Heart left ventricle (tissue), 16 donors: ENCODE results near the gene DDX31. TPM values are rescaled to one million over a fixed set of nuclear protein-coding genes. Genes with fewer than 3 reads are reported as not detected.

Experiments
- ATAC-seq, 4 donors: fragments of 200-7000 bp; cut with Tn5 transposase; one replicate each; pipeline ENCODE4 v1.9.1; 2020 to 2022; ENCODE audit warnings: moderate library complexity in 4 of 4, mild to moderate bottlenecking in 3 of 4, moderate number of reproducible peaks in 1 of 4
- DNase-seq, 5 donors: peaks; one replicate each; pipeline ENCODE4 v3.0.0-alpha.2; 2020
- H3K27ac ChIP-seq, 12 donors: fragments of 200-600 bp; sonication (generic) in 4 of 12; one replicate each; pipeline versions ENCODE4 v1.5.0 to v1.8.0; 2016 to 2022; ENCODE audit warnings: mild to moderate bottlenecking in 2 of 12
- H3K27me3 ChIP-seq, 9 donors: fragments of 200-600 bp; sonication (generic) in 2 of 9; one replicate each; pipeline versions ENCODE4 v1.5.1 to v1.8.0; 2016 to 2022; ENCODE audit warnings: mild to moderate bottlenecking in 3 of 9
- H3K36me3 ChIP-seq, 9 donors: fragments of 200-600 bp; sonication (generic) in 2 of 9; one replicate each; pipeline versions ENCODE4 v1.5.0 to v1.8.0; 2018 to 2022; ENCODE audit warnings: mild to moderate bottlenecking in 2 of 9
- H3K4me1 ChIP-seq, 12 donors: fragments of 200-600 bp; sonication (generic) in 4 of 12; one replicate each; pipeline versions ENCODE4 v1.5.0 to v1.8.0; 2016 to 2022; ENCODE audit warnings: mild to moderate bottlenecking in 3 of 12
- H3K4me3 ChIP-seq, 12 donors: fragments of 200-600 bp; sonication (generic) in 4 of 12; one replicate each; pipeline versions ENCODE4 v1.5.0 to v1.8.0; 2017 to 2022; ENCODE audit warnings: mild to moderate bottlenecking in 9 of 12, moderate library complexity in 4 of 12
- H3K9me3 ChIP-seq, 12 donors: fragments of 200-600 bp; sonication (generic) in 4 of 12; one replicate each; pipeline versions ENCODE4 v1.5.0 to v1.8.0; 2016 to 2022; ENCODE audit warnings: mild to moderate bottlenecking in 1 of 12
- POLR2A ChIP-seq, 2 donors: fragments of 450-650 bp; IDR thresholded peaks; one replicate each; pipeline ENCODE4 v1.6.1; 2017; ENCODE audit warnings: antibody characterized with exemption in 2 of 2, mild to moderate bottlenecking in 2 of 2, moderate library complexity in 2 of 2
- WGBS, 4 donors: extraction: QIAGEN DNeasy Blood & Tissue Kit in 2 of 4; methylation state at CpG; one replicate each; pipeline versions ENCODE4 v1.1.5 to v1.1.7; 2013 to 2018; 5-methylcytosine and 5-hydroxymethylcytosine counted together
- intact Hi-C, 10 donors: fragments of 100-400 bp; cut with DNase I; formaldehyde crosslinking; loops; one replicate each; pipeline versions ENCODE4 v1.11.1 to v1.14.2; 2022
- polyA plus RNA-seq, 2 donors: library from polyadenylated mRNA; stranded (reverse); fragments of 200-250 nt; gene quantifications; one replicate each; pipeline ENCODE4 v1.2.3, GENCODE V29; 2013
- total RNA-seq, 9 donors: library from RNA; depleted of rRNA in 2 of 9; stranded (reverse); fragments of >200 nt in 2 of 9; fragmentation: NEBNext Ultra II Directional in 3 of 9; extraction: Animal tissue kit (Norgen Biotek cat#: 25700) in 3 of 9; gene quantifications; one replicate each; pipeline versions ENCODE4 v1.1.0 to v1.2.4, GENCODE V29; 2016 to 2023
- TF ChIP-seq, protein P1 (sequence below), 12 donors: fragments of 200-600 bp; sonication (generic) in 4 of 12; IDR thresholded peaks; one replicate each; pipeline versions ENCODE4 v1.5.0 to v1.8.0; 2018 to 2022; ENCODE audit warnings: antibody characterized with exemption in 12 of 12, mild to moderate bottlenecking in 5 of 12
- donor health status: ischemic (EF 13 %, LVEDD 7.1; RV severe dilation, severe dysfunction).
- donor health status: healthy with polysubstance abuse.
- donor health status: DM: no; HTN: yes; CAD: no.
- donor health status: DM: no; HTN: no; CAD: no.
- donor health status: ischemic (EF 25% LVEDD 6.9; RV normal size, moderate dysfunction).
- donor health status: ischemic (EF 25% LVEDD 5.7; RV mildly dilated, moderate dysfunction).
- donor health status: healthy.
- donor health status: DM: yes; HTN: yes; CAD: no.
- donor health status: ischemic (EF 35%, LVEDD 5.7; RV mildly dilated, moderate dysfunction).
- donor health status: nonischemic (EF 11% LVEDD 7.7; RV severe dilation, severe dysfunction).
- donor health status: DM: yes; HTN: yes; CAD: no.
- donor health status: PGD.
- donor health status: ischemic (EF 29% LVEDD 5.4; RV normal size, mild dysfunction).
- donor health status: nonischemic (EF 23%, LVEDD 6.1; RV moderate dilation, normal function).

DDX31 gene
- total and polyA plus RNA-seq, 11 donors = 2.4 to 7.0 (median 5.1) TPM

DNA sequence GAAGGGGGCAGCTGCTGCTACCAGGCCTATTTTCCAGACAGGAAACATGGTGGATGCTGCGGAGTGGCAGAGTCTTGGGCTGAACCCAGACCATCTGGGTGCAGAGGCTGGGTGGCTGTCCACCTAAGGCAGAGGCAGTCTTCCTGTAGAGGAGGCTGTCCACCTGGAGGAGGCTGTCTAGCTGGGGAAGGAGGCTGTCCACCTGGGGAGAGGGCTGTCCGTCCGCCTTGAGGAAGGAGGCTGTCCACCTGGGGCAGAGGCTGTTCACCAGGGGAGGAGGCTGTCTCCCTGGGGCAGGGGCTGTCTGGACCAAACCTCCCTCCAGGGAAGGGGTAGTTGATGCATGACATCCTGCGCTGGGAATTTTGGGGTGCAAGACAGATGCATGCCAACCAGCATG, 126.5 kb downstream of the DDX31 start:
- H3K4me3 ChIP-seq = no peak overlapping the region
- H3K36me3 ChIP-seq = no peaks in the 10 kb centered on the region
- peaks cover 0 to 9% (median 0%) of the 10 kb centered on the region in 12 donors for H3K4me1 ChIP-seq
- peaks cover 0 to 11% (median 0%) of the 10 kb centered on the region in 9 donors for H3K27me3 ChIP-seq
- ATAC-seq = no peak
- no peaks in the 10 kb centered on the region for H3K9me3 ChIP-seq
- intact Hi-C loops = no loop called here
- no peak overlapping the region for H3K27ac ChIP-seq
- DNase-seq = no peak
- WGBS, 4 donors = 94 to 96% (median 95%) methylated on average over 3 to 4 of the region's 4 CpGs
- no peak for TF ChIP-seq POLR2A (IDR thresholded peaks at IDR 0.05)
- TF ChIP-seq, protein P1, sequence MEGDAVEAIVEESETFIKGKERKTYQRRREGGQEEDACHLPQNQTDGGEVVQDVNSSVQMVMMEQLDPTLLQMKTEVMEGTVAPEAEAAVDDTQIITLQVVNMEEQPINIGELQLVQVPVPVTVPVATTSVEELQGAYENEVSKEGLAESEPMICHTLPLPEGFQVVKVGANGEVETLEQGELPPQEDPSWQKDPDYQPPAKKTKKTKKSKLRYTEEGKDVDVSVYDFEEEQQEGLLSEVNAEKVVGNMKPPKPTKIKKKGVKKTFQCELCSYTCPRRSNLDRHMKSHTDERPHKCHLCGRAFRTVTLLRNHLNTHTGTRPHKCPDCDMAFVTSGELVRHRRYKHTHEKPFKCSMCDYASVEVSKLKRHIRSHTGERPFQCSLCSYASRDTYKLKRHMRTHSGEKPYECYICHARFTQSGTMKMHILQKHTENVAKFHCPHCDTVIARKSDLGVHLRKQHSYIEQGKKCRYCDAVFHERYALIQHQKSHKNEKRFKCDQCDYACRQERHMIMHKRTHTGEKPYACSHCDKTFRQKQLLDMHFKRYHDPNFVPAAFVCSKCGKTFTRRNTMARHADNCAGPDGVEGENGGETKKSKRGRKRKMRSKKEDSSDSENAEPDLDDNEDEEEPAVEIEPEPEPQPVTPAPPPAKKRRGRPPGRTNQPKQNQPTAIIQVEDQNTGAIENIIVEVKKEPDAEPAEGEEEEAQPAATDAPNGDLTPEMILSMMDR (IDR thresholded peaks at IDR 0.05) = no peak

Other genes with a start within 250 kb of the DDX31 start
- gene BARHL1, start 87.4 kb downstream of the DDX31 start, total RNA-seq = not detected
- not detected for gene BARHL1, start 87.4 kb downstream of the DDX31 start, polyA plus RNA-seq
- 10 to 100 TPM in 2 of 9 donors, 1 to 10 TPM in 7; 7.7 to 11.7 (median 9.3) TPM for gene GTF3C4, start 481 bp upstream of the DDX31 start, total RNA-seq
- gene GTF3C4, start 481 bp upstream of the DDX31 start, polyA plus RNA-seq = 1 to 10 TPM; 1.4 to 7.3 TPM
- 1 to 10 TPM in 1 of 9 donors, under 1 TPM in 1, not detected in 7; 0.61 to 1.4 TPM for gene AK8, start 208.3 kb upstream of the DDX31 start, total RNA-seq
- not detected for gene AK8, start 208.3 kb upstream of the DDX31 start, polyA plus RNA-seq
- gene SPACA9, start 208.9 kb upstream of the DDX31 start, total RNA-seq = 1 to 10 TPM; 2.3 to 6.9 (median 4.6) TPM
- gene SPACA9, start 208.9 kb upstream of the DDX31 start, polyA plus RNA-seq = 1 to 10 TPM; 1.6 to 4.6 TPM